ENCODE data around the gene CDH4. TPM values are rescaled to one million over a fixed set of nuclear protein-coding genes. Genes with fewer than 3 reads are reported as not detected.
A peak's percentile ranks its signal among the peaks of the same experiment; 100 is the strongest.
"Not testable (repeated sequence)": the region's sequence is repeated elsewhere in the genome, so short reads cannot be mapped to it uniquely, and the experiment has no call there.

CDH4 gene
- polyA plus RNA-seq, 2 donors = 0.02 to 0.05 TPM

DNA sequence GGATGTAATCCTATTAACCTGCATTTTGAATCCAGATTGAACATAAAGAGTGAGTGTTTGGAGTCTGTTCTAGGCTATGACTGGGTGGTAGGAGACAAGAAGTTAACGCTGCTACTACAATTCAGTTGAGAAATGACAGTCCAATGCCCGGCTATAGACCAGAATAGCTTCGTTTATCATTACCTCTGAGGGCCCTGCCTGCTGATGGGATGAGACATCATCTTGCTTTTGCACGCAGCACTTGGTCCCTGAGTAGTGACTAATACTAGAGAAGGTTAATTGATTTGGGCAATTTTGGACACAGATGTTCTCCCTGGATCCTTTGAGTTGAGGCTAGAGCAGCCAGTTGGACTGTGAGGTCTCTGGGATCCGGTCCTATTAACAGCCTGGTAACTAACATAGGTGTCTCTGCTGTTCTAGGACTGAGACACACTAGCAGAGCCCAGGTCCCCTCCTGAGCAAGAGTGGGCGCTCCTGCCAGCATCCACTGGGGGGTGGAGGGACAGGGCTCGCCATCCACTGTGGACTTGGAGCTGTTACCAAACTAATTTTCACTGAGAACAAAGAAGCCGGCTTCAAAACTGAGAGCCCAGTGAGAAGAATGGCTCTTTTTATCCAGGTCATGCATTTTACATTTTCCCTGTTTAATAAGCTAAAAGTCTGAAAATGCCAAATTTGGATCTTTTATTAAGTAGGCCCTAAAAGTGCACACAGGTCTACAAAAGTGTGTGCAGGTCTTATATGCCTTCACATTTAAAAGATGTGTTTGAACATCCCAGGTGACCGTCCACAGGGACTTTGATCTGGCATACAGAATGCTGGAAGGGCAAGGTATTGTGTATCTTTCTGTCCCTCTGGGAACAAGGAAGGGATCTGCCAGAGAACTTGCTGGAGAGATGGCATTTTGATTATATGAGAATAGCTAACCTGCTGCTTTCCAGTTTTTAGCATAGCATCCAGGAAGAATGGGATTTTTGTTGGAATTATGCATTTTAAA is 212.5 kb downstream of the CDH4 start:
- Histone ChIP-seq H3K27me3 (ENCODE audit: control insufficient read depth in 1 of 2, insufficient read depth in 2 of 2, low read length in 2 of 2) (no peaks in the 10 kb centered on the region), H3K9me3 (ENCODE audit: control insufficient read depth in 2 of 2, insufficient read depth in 1 of 2, low read depth in 1 of 2, low read length in 1 of 2) (peaks cover 0 to 6% of the 10 kb centered on the region in 2 donors), H3K36me3 (ENCODE audit: control insufficient read depth in 2 of 2, insufficient read depth in 2 of 2, low read length in 1 of 2) (no peaks in the 10 kb centered on the region), H3K4me1 (ENCODE audit: control insufficient read depth in 2 of 2, insufficient read depth in 2 of 2, low read length in 1 of 2) (no peaks in the 10 kb centered on the region), H3K4me3 (ENCODE audit: low read depth in 1 of 2, low read length in 2 of 2) (no peak overlapping the region), H3K27ac (ENCODE audit: low read depth in 2 of 2, low read length in 1 of 2) (no peak overlapping the region)
- 80 to 81% methylated on average over 9 of the region's 9 CpGs for WGBS, 2 donors

DNA sequence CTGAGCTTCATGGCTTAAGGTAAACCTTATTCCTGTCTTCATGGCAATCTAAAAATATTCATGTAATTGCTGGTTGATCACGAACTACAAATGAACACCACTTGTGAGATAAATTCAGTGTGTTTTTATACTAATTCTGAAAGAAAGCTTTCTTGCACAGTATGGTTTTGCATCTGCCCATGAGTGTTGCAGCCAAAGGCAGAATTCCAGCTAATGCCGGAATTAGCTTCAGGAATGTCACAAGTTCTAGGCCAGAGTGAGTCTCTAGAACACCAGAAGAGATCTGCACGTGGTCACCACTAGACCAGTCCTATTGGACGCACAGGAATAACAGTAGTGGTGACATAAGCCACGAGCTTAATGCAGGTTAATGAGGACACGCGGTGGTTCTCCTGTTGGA is 223.7 kb downstream of the CDH4 start:
- H3K27me3 ChIP-seq (ENCODE audit: control insufficient read depth in 1 of 2, insufficient read depth in 2 of 2, low read length in 2 of 2) = no peaks in the 10 kb centered on the region
- H3K4me3 ChIP-seq (ENCODE audit: low read depth in 1 of 2, low read length in 2 of 2) = no peak overlapping the region
- no peaks in the 10 kb centered on the region for H3K36me3 ChIP-seq (ENCODE audit: control insufficient read depth in 2 of 2, insufficient read depth in 2 of 2, low read length in 1 of 2)
- H3K4me1 ChIP-seq (ENCODE audit: control insufficient read depth in 2 of 2, insufficient read depth in 2 of 2, low read length in 1 of 2) = no peaks in the 10 kb centered on the region
- H3K27ac ChIP-seq (ENCODE audit: low read depth in 2 of 2, low read length in 1 of 2) = no peak overlapping the region
- 79% methylated on average over 7 of the region's 7 CpGs for WGBS, 2 donors
- H3K9me3 ChIP-seq (ENCODE audit: control insufficient read depth in 2 of 2, insufficient read depth in 1 of 2, low read depth in 1 of 2, low read length in 1 of 2) = no peaks in the 10 kb centered on the region

DNA sequence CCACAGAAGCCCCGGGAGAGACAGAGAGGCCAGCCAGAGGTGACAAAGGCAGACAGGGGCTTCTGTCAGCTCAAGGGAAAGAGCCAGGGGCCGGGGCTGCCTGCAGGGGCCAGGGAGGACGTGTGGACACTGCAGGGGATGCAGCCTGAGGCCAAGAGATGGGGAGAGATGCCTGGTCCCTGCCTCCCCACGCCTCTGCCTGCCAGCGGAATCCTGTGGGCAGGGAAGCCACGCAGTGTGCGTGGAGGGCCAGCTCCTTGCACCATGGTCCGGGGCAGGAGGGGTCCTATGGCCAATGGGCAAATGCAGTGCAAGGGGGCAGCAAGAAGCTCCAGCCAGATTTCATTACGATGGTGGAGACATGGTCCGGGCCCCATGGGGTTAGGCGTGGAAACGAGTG is 224.9 kb downstream of the CDH4 start:
- H3K4me3 ChIP-seq (ENCODE audit: low read depth in 1 of 2, low read length in 2 of 2) = no peak overlapping the region
- WGBS, 2 donors = 74 to 76% methylated on average over 12 of the region's 12 CpGs
- no peaks in the 10 kb centered on the region for H3K27me3 ChIP-seq (ENCODE audit: control insufficient read depth in 1 of 2, insufficient read depth in 2 of 2, low read length in 2 of 2)
- H3K36me3 ChIP-seq (ENCODE audit: control insufficient read depth in 2 of 2, insufficient read depth in 2 of 2, low read length in 1 of 2) = no peaks in the 10 kb centered on the region
- H3K27ac ChIP-seq (ENCODE audit: low read depth in 2 of 2, low read length in 1 of 2) = no peak overlapping the region
- H3K4me1 ChIP-seq (ENCODE audit: control insufficient read depth in 2 of 2, insufficient read depth in 2 of 2, low read length in 1 of 2) = no peaks in the 10 kb centered on the region
- no peaks in the 10 kb centered on the region for H3K9me3 ChIP-seq (ENCODE audit: control insufficient read depth in 2 of 2, insufficient read depth in 1 of 2, low read depth in 1 of 2, low read length in 1 of 2)

DNA sequence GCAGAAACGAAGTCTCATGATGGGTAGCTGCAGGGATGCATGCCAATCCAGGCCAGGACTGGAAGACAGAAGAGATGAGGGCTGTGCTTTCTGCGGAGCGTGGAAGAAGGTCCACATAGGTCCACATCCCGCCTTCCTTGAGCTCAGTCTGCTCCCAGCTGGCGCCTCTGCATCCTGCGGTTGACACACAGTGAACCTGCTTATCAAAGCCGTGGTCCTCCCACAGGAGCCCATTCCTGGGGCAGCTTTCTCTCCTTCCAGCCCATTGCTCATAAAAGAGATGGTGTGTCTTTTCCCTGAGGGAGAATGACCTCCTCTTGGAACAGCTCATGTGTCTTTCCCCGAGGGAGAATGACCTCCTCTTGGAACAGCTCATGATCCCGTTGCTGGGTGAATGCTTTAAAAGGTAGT is 225.4 kb downstream of the CDH4 start:
- H3K4me3 ChIP-seq (ENCODE audit: low read depth in 1 of 2, low read length in 2 of 2) = no peak overlapping the region
- no peaks in the 10 kb centered on the region for H3K36me3 ChIP-seq (ENCODE audit: control insufficient read depth in 2 of 2, insufficient read depth in 2 of 2, low read length in 1 of 2)
- no peaks in the 10 kb centered on the region for H3K9me3 ChIP-seq (ENCODE audit: control insufficient read depth in 2 of 2, insufficient read depth in 1 of 2, low read depth in 1 of 2, low read length in 1 of 2)
- 73 to 80% methylated on average over 9 of the region's 9 CpGs for WGBS, 2 donors
- no peaks in the 10 kb centered on the region for H3K4me1 ChIP-seq (ENCODE audit: control insufficient read depth in 2 of 2, insufficient read depth in 2 of 2, low read length in 1 of 2)
- H3K27ac ChIP-seq (ENCODE audit: low read depth in 2 of 2, low read length in 1 of 2) = no peak overlapping the region
- H3K27me3 ChIP-seq (ENCODE audit: control insufficient read depth in 1 of 2, insufficient read depth in 2 of 2, low read length in 2 of 2) = no peaks in the 10 kb centered on the region

DNA sequence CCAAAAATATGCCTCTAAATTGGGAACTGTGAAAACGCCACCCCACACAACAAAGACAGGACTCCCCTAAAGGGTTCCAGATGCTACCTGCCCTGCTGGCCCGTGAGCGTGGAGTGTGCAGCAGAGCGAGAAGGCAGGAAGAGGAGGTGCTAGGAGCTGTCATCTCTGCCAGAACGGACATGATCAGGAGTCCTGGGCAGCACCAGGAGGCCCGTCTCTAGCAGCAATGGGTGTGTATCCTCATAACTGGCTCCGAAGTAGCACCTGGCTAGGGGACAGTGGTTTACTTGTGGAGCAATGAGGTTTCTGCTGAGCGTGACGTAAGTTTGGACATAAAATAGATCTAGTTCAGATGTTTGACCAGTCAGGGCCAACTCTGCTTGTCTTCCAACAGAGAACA is 226.0 kb downstream of the CDH4 start:
- no peaks in the 10 kb centered on the region for H3K36me3 ChIP-seq (ENCODE audit: control insufficient read depth in 2 of 2, insufficient read depth in 2 of 2, low read length in 1 of 2)
- H3K4me3 ChIP-seq (ENCODE audit: low read depth in 1 of 2, low read length in 2 of 2) = no peak overlapping the region
- H3K9me3 ChIP-seq (ENCODE audit: control insufficient read depth in 2 of 2, insufficient read depth in 1 of 2, low read depth in 1 of 2, low read length in 1 of 2) = no peaks in the 10 kb centered on the region
- H3K27me3 ChIP-seq (ENCODE audit: control insufficient read depth in 1 of 2, insufficient read depth in 2 of 2, low read length in 2 of 2) = no peaks in the 10 kb centered on the region
- no peaks in the 10 kb centered on the region for H3K4me1 ChIP-seq (ENCODE audit: control insufficient read depth in 2 of 2, insufficient read depth in 2 of 2, low read length in 1 of 2)
- WGBS, 2 donors = 73% methylated on average over 9 of the region's 9 CpGs
- no peak overlapping the region for H3K27ac ChIP-seq (ENCODE audit: low read depth in 2 of 2, low read length in 1 of 2)

DNA sequence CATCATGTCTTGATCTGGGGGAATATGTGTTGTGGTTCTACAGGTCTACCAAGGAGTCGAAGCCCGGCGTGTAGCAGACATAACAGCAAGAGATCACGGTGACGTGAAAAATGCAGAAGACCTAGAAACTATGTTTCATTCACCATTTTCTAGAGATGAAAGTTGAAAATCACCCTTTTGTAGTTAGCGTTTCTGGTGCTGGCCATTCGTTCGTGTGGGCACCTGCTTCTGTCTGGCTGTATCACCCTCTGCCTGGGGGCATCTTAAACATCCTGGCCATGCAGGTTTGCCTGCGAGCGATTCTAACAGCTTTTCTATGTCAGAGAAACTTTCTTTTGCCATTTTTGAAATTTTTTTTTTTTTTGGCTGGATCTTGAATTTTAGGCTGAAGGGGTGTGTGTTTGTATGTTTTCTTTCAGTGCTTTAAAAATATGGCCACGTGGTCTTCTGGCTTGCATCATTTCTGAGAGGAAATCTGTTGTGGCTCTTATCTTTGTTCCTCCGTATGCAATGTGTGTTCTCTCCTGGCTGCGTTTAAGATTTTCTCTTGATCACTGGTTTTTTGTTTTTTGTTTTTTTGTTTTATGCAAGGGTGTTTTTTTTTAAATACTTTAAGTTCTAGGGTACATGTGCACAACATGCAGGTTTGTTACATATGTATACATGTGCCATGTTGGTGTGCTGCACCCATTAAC is 226.7 kb downstream of the CDH4 start:
- no peaks in the 10 kb centered on the region for H3K9me3 ChIP-seq (ENCODE audit: control insufficient read depth in 2 of 2, insufficient read depth in 1 of 2, low read depth in 1 of 2, low read length in 1 of 2)
- H3K27ac ChIP-seq (ENCODE audit: low read depth in 2 of 2, low read length in 1 of 2) = no peak overlapping the region
- H3K27me3 ChIP-seq (ENCODE audit: control insufficient read depth in 1 of 2, insufficient read depth in 2 of 2, low read length in 2 of 2) = no peaks in the 10 kb centered on the region
- H3K4me3 ChIP-seq (ENCODE audit: low read depth in 1 of 2, low read length in 2 of 2) = no peak overlapping the region
- WGBS, 2 donors = 77 to 82% methylated on average over 13 of the region's 13 CpGs
- H3K4me1 ChIP-seq (ENCODE audit: control insufficient read depth in 2 of 2, insufficient read depth in 2 of 2, low read length in 1 of 2) = no peaks in the 10 kb centered on the region
- no peaks in the 10 kb centered on the region for H3K36me3 ChIP-seq (ENCODE audit: control insufficient read depth in 2 of 2, insufficient read depth in 2 of 2, low read length in 1 of 2)

DNA sequence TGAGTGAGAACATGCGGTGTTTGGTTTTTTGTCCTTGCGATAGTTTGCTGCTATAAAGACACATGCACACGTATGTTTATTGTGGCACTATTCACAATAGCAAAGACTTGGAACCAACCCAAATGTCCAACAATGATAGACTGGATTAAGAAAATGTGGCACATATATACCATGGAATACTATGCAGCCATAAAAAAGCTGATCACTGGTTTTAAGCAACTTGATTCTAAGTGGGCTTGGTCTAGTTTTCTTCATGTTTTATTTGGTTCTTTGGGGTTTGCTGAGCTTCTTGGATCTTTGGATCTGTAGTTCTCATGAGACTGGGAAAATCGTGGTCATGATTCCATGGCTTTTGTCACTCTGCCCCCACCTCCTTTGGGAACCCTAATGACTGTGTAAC is 227.4 kb downstream of the CDH4 start:
- not testable (repeated sequence) for H3K27me3 ChIP-seq (ENCODE audit: control insufficient read depth in 1 of 2, insufficient read depth in 2 of 2, low read length in 2 of 2); H3K4me1 ChIP-seq (ENCODE audit: control insufficient read depth in 2 of 2, insufficient read depth in 2 of 2, low read length in 1 of 2); H3K4me3 ChIP-seq (ENCODE audit: low read depth in 1 of 2, low read length in 2 of 2); H3K27ac ChIP-seq (ENCODE audit: low read depth in 2 of 2, low read length in 1 of 2); H3K36me3 ChIP-seq (ENCODE audit: control insufficient read depth in 2 of 2, insufficient read depth in 2 of 2, low read length in 1 of 2); H3K9me3 ChIP-seq (ENCODE audit: control insufficient read depth in 2 of 2, insufficient read depth in 1 of 2, low read depth in 1 of 2, low read length in 1 of 2)
- 91 to 92% methylated on average over 4 of the region's 4 CpGs for WGBS, 2 donors

DNA sequence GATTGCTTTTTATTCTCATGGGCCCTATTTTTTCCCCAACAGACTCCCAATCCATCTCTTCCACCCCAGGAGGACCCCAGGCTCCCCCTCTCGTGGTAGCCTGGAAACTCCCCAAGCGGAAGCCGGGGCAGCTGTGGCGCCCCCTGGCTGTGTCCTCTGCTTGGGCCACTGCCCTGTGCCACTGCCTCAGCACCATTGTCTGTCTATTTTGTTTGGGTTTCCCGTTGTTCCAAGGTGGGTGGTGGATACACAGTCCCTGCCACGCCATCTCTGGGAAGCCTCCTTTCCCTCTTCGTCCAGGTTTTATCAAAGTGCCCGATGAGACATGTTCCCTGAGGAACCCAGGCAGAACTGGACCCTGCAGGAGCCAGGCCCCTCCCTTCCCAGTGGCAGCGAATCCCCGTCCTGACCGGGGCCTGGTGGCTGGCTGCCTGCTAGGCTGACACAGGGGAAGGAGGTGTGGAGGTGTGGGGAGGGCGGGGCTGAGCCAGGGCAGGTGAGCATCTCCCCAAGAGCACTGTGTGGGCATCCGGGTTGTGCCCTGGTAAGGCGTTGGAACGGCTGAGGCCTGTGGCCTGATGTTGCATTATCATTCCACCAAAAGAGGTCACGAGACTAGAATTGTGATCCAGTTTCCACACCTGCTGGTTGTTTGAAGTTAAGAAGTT is 228.2 kb downstream of the CDH4 start:
- no peak overlapping the region for H3K4me3 ChIP-seq (ENCODE audit: low read depth in 1 of 2, low read length in 2 of 2)
- H3K4me1 ChIP-seq (ENCODE audit: control insufficient read depth in 2 of 2, insufficient read depth in 2 of 2, low read length in 1 of 2) = no peaks in the 10 kb centered on the region
- H3K36me3 ChIP-seq (ENCODE audit: control insufficient read depth in 2 of 2, insufficient read depth in 2 of 2, low read length in 1 of 2) = no peaks in the 10 kb centered on the region
- 85 to 88% methylated on average over 16 of the region's 16 CpGs for WGBS, 2 donors
- no peak overlapping the region for H3K27ac ChIP-seq (ENCODE audit: low read depth in 2 of 2, low read length in 1 of 2)
- no peaks in the 10 kb centered on the region for H3K9me3 ChIP-seq (ENCODE audit: control insufficient read depth in 2 of 2, insufficient read depth in 1 of 2, low read depth in 1 of 2, low read length in 1 of 2)
- H3K27me3 ChIP-seq (ENCODE audit: control insufficient read depth in 1 of 2, insufficient read depth in 2 of 2, low read length in 2 of 2) = no peaks in the 10 kb centered on the region

DNA sequence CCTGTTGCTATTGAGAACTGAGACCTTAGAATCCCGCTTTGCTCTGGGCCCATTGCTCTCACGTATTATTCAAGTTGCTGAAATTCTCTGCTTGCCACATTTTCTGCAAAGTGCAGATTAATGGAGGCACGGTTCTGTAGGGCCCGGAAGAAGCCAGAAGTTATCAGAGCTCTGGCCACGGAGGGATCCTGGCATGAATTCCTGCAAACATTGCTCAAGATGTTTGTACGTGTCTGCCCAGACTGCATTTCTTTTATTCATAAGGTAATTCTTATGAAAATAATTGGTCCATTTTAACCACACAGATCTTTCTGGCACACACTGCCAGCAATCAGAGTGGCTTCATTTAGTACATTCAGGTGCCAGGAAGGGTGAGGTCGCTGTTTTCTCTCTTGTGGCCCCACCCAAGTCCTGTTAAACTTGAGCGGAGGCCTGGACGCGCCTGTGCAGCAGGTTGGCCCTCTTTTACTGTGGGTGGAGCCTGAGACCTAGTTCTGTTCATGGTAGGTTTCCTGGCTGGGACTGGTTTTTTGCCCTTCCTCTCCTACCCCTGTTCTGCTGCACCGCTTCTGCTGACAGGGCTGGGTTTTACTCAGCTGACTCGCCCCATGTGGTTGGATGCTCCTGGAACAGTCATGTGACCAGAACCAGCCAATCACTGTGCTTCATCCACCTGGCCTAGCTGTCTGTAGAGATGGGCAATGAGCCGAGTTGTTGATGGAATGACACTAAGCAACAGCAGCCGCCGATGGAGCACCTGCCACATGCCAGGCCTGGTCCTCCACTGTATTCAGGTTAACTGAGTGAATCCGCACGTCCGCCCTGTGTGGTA is 230.2 kb downstream of the CDH4 start:
- 65 to 75% methylated on average over 18 of the region's 18 CpGs for WGBS, 2 donors
- Histone ChIP-seq H3K27me3 (ENCODE audit: control insufficient read depth in 1 of 2, insufficient read depth in 2 of 2, low read length in 2 of 2) (no peaks in the 10 kb centered on the region), H3K27ac (ENCODE audit: low read depth in 2 of 2, low read length in 1 of 2) (peak overlapping the region in 1 of 2 donors; percentile 43), H3K36me3 (ENCODE audit: control insufficient read depth in 2 of 2, insufficient read depth in 2 of 2, low read length in 1 of 2) (no peaks in the 10 kb centered on the region), H3K4me1 (ENCODE audit: control insufficient read depth in 2 of 2, insufficient read depth in 2 of 2, low read length in 1 of 2) (no peaks in the 10 kb centered on the region), H3K4me3 (ENCODE audit: low read depth in 1 of 2, low read length in 2 of 2) (no peak overlapping the region), H3K9me3 (ENCODE audit: control insufficient read depth in 2 of 2, insufficient read depth in 1 of 2, low read depth in 1 of 2, low read length in 1 of 2) (no peaks in the 10 kb centered on the region)
